ENCODE measurements around the gene BFSP1. TPM values are rescaled to one million over a fixed set of nuclear protein-coding genes. Genes with fewer than 3 reads are reported as not detected.

Gene BFSP1
- total RNA-seq, 1 donor from 2014 or later = 0.66 TPM

- no peak for TF ChIP-seq CTCF (IDR thresholded peaks at IDR 0.05; ENCODE audit: borderline replicate concordance)
- H3K27me3 ChIP-seq (ENCODE audit: low read depth) = no peaks in the 10 kb centered on the region
- no peak overlapping the region for H3K4me3 ChIP-seq
- H3K36me3 ChIP-seq = no peaks in the 10 kb centered on the region
- intact Hi-C loops (cut with micrococcal nuclease) = no loop called here
- DNase-seq = no peak
- no peak overlapping the region for H3K27ac ChIP-seq (replicated peaks)
- H3K4me1 ChIP-seq = peaks cover 14% of the 10 kb centered on the region
- no peaks in the 10 kb centered on the region for H3K9me3 ChIP-seq (replicated peaks)
These were observed 1.6 kb downstream of the BFSP1 start for GRCh38 chr20:17529586-17529985.

GRCh38 chr20:17525650-17526049, 5.5 kb downstream of the BFSP1 start:
- H3K27me3 ChIP-seq (ENCODE audit: low read depth) = no peaks in the 10 kb centered on the region
- intact Hi-C loops (cut with micrococcal nuclease) = no loop called here

GRCh38 chr20:17525132-17525531, 6.0 kb downstream of the BFSP1 start:
- Histone ChIP-seq H3K36me3 (no peaks in the 10 kb centered on the region), H3K27ac (replicated peaks) (no peak overlapping the region), H3K4me1 (peaks cover 8% of the 10 kb centered on the region), H3K27me3 (ENCODE audit: low read depth) (no peaks in the 10 kb centered on the region), H3K4me3 (no peak overlapping the region), H3K9me3 (replicated peaks) (no peaks in the 10 kb centered on the region)
- no peak for TF ChIP-seq CTCF (IDR thresholded peaks at IDR 0.05; ENCODE audit: borderline replicate concordance)
- intact Hi-C loops (cut with micrococcal nuclease) = no loop called here
- no peak for DNase-seq

More at GRCh38 chr20:17525650-17526049, 5.5 kb downstream of the BFSP1 start:
- H3K4me1 ChIP-seq = peaks cover 5% of the 10 kb centered on the region
- no peak for DNase-seq
- H3K9me3 ChIP-seq (replicated peaks) = no peaks in the 10 kb centered on the region
- H3K36me3 ChIP-seq = no peaks in the 10 kb centered on the region
- no peak overlapping the region for H3K4me3 ChIP-seq
- no peak overlapping the region for H3K27ac ChIP-seq (replicated peaks)
- TF ChIP-seq CTCF (IDR thresholded peaks at IDR 0.05; ENCODE audit: borderline replicate concordance) = no peak

GRCh38 chr20:17524560-17524959, 6.6 kb downstream of the BFSP1 start:
- H3K9me3 ChIP-seq (replicated peaks) = no peaks in the 10 kb centered on the region
- H3K4me1 ChIP-seq = peaks cover 14% of the 10 kb centered on the region
- intact Hi-C loops (cut with micrococcal nuclease) = no loop called here
- H3K36me3 ChIP-seq = no peaks in the 10 kb centered on the region
- no peak overlapping the region for H3K4me3 ChIP-seq
- TF ChIP-seq CTCF (IDR thresholded peaks at IDR 0.05; ENCODE audit: borderline replicate concordance) = no peak
- DNase-seq = no peak
- no peaks in the 10 kb centered on the region for H3K27me3 ChIP-seq (ENCODE audit: low read depth)
- H3K27ac ChIP-seq (replicated peaks) = no peak overlapping the region

GRCh38 chr20:17523326-17523725, 7.9 kb downstream of the BFSP1 start:
- no peak for TF ChIP-seq CTCF (IDR thresholded peaks at IDR 0.05; ENCODE audit: borderline replicate concordance)
- H3K36me3 ChIP-seq = no peaks in the 10 kb centered on the region
- no peak for DNase-seq
- intact Hi-C loops (cut with micrococcal nuclease) = no loop called here
- no peak overlapping the region for H3K4me3 ChIP-seq
- H3K4me1 ChIP-seq = peaks cover 16% of the 10 kb centered on the region
- H3K27me3 ChIP-seq (ENCODE audit: low read depth) = no peaks in the 10 kb centered on the region
- no peak overlapping the region for H3K27ac ChIP-seq (replicated peaks)
- H3K9me3 ChIP-seq (replicated peaks) = no peaks in the 10 kb centered on the region

GRCh38 chr20:17522528-17522927, 8.7 kb downstream of the BFSP1 start:
- Histone ChIP-seq H3K4me3 (no peak overlapping the region), H3K9me3 (replicated peaks) (no peaks in the 10 kb centered on the region), H3K4me1 (peaks cover 16% of the 10 kb centered on the region), H3K27me3 (ENCODE audit: low read depth) (no peaks in the 10 kb centered on the region), H3K27ac (replicated peaks) (no peak overlapping the region), H3K36me3 (no peaks in the 10 kb centered on the region)
- no peak for DNase-seq
- intact Hi-C loops (cut with micrococcal nuclease) = no loop called here
- TF ChIP-seq CTCF (IDR thresholded peaks at IDR 0.05; ENCODE audit: borderline replicate concordance) = no peak

All from left ventricle myocardium inferior (tissue), 1 donor.